PC-3 (cell line): ENCODE measurements around the gene NTNG1. TPM values are rescaled to one million over a fixed set of nuclear protein-coding genes. Genes with fewer than 3 reads are reported as not detected.

Source experiments
- ATAC-seq: fragments of 200-7000 bp; cut with Tn5 transposase; 2 replicates; pipeline ENCODE4 v1.9.1; 2020; ENCODE audit warnings: mild to moderate bottlenecking, moderate library complexity
- BruUV-seq: library from RNA; stranded (reverse); fragments of 400-500 nt; replicated peaks from 2 replicates; lab custom pipeline; 2021; lab: Mats Ljungman, UMichigan
- CTCF ChIA-PET: fragments of 300-600 bp; sonication (Branson Sonifier 250); formaldehyde crosslinking; loops from one replicate; lab custom pipeline; 2022; ENCODE audit warnings: antibody characterized with exemption; lab: Charles Lee
- POLR2A ChIA-PET: fragments of 300-600 bp; sonication (Branson Sonifier 250); formaldehyde crosslinking; loops from one replicate; lab custom pipeline; 2022; ENCODE audit warnings: antibody characterized with exemption; ENCODE audit not compliant: unreplicated experiment; lab: Charles Lee
- DNase-seq: peaks from one replicate; pipeline ENCODE4 v3.0.0-alpha.2; 2015
- H2AFZ ChIP-seq: fragments of 300-600 bp; sonication (generic); 2 replicates; pipeline ENCODE4 v1.6.0; 2016; ENCODE audit warnings: antibody characterized with exemption, low read length
- H3F3A ChIP-seq: fragments of 300-600 bp; sonication (generic); one replicate; pipeline ENCODE4 v1.6.0; 2017; ENCODE audit warnings: antibody characterized with exemption, low read length, control low read depth, mild to moderate bottlenecking; ENCODE audit not compliant: unreplicated experiment
- H3K27ac ChIP-seq: fragments of 300-600 bp; sonication (generic); 2 replicates; pipeline ENCODE4 v1.5.1; 2016; ENCODE audit warnings: mild to moderate bottlenecking, low read length
- H3K27me3 ChIP-seq: fragments of 300-600 bp; sonication (generic); 2 replicates; pipeline ENCODE4 v1.6.1; 2016; ENCODE audit warnings: low read length, mixed read lengths
- H3K36me3 ChIP-seq: fragments of 300-600 bp; sonication (generic); 2 replicates; pipeline ENCODE4 v1.6.1; 2016; ENCODE audit warnings: low read depth, mixed run types, low read length, mixed read lengths
- H3K4me1 ChIP-seq: fragments of 300-600 bp; sonication (generic); 2 replicates; pipeline ENCODE4 v1.5.1; 2016; ENCODE audit warnings: low read length; ENCODE audit not compliant: insufficient read depth
- H3K4me2 ChIP-seq: fragments of 300-600 bp; sonication (generic); 2 replicates; pipeline ENCODE4 v1.6.0; 2016; ENCODE audit warnings: low read length
- H3K4me3 ChIP-seq: fragments of 300-600 bp; sonication (generic); 2 replicates; pipeline ENCODE4 v1.5.1; 2016; ENCODE audit warnings: mild to moderate bottlenecking, low read length, mixed read lengths
- H3K79me2 ChIP-seq: fragments of 300-600 bp; sonication (generic); 2 replicates; pipeline ENCODE4 v1.6.1; 2017; ENCODE audit warnings: low read length, mixed read lengths
- H3K9ac ChIP-seq: fragments of 300-600 bp; sonication (generic); 2 replicates; pipeline ENCODE4 v1.6.0; 2016; ENCODE audit warnings: mild to moderate bottlenecking, low read length
- H3K9me2 ChIP-seq: fragments of 300-600 bp; sonication (generic); replicated peaks from 2 replicates; pipeline ENCODE4 v1.6.1; 2016; ENCODE audit warnings: mixed run types, low read length, mixed read lengths
- H3K9me3 ChIP-seq: fragments of 300-600 bp; sonication (generic); 2 replicates; pipeline ENCODE4 v1.6.1; 2016; ENCODE audit warnings: low read length, mixed read lengths
- H4K20me1 ChIP-seq: fragments of 300-600 bp; sonication (generic); 2 replicates; pipeline ENCODE4 v1.6.1; 2016; ENCODE audit warnings: low read length, mixed read lengths
- EZH2 ChIP-seq: fragments of 300-600 bp; sonication (generic); IDR thresholded peaks from one replicate; pipeline ENCODE4 v1.6.1; 2017; ENCODE audit warnings: antibody characterized with exemption, mild to moderate bottlenecking, low read length; ENCODE audit not compliant: unreplicated experiment
- EZH2phosphoT487 ChIP-seq: fragments of 300-600 bp; sonication (generic); IDR thresholded peaks from 2 replicates; pipeline ENCODE4 v1.6.1; 2018; ENCODE audit warnings: mild to moderate bottlenecking, antibody characterized with exemption, low read length, borderline replicate concordance
- intact Hi-C: fragments of 100-400 bp; cut with micrococcal nuclease; formaldehyde crosslinking; loops from 2 replicates; pipeline ENCODE4 v1.9.0; 2023
- total RNA-seq: library from RNA; depleted of rRNA; stranded (reverse); fragments of >200 nt; gene quantifications from 2 replicates; pipeline ENCODE4 v1.2.3, GENCODE V29; 2014
- TF ChIP-seq, protein P1 (sequence below): fragments of 300-600 bp; sonication (generic); conservative IDR thresholded peaks from 2 replicates; pipeline ENCODE4 v1.5.1; 2017; ENCODE audit warnings: antibody characterized with exemption, low read depth, mild to moderate bottlenecking, low read length

NTNG1 gene
- total RNA-seq, 1 experiment from 2014 or later = 6.7 TPM

DNA sequence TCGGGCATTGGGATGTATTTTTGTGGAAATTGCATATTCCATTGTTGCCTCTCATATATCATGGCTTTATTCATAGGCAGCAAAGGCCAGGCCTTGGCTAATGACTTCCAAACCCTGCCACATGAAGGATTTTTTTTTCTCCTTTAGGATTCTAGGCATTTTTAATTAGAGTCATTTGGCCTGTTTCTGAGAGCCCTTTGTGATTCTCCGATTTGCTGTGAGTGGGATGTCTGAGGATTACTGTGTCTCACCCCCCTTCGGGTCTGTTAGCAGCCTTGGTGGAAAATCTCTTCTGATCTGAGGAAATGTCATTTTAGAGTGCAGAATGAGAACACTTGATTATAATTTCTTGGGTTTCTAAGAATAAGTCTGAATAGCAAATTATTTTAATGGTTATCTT, 253.5 kb downstream of the NTNG1 start:
- Histone ChIP-seq H3K9ac (no peak overlapping the region), H3K79me2 (no peaks in the 10 kb centered on the region), H3K36me3 (no peaks in the 10 kb centered on the region), H4K20me1 (no peaks in the 10 kb centered on the region), H3K9me3 (no peaks in the 10 kb centered on the region), H3K27me3 (no peaks in the 10 kb centered on the region), H3K4me3 (no peak overlapping the region), H3F3A (no peaks in the 10 kb centered on the region), H3K4me2 (no peak overlapping the region), H3K4me1 (no peaks in the 10 kb centered on the region), H3K27ac (no peak overlapping the region), H2AFZ (no peak overlapping the region), H3K9me2 (no peaks in the 10 kb centered on the region)
- CTCF ChIA-PET = no interaction called here
- ATAC-seq = no peak
- no TSS peak for BruUV-seq
- TF ChIP-seq EZH2 (no peak), EZH2phosphoT487 (no peak)
- TF ChIP-seq, protein P1, sequence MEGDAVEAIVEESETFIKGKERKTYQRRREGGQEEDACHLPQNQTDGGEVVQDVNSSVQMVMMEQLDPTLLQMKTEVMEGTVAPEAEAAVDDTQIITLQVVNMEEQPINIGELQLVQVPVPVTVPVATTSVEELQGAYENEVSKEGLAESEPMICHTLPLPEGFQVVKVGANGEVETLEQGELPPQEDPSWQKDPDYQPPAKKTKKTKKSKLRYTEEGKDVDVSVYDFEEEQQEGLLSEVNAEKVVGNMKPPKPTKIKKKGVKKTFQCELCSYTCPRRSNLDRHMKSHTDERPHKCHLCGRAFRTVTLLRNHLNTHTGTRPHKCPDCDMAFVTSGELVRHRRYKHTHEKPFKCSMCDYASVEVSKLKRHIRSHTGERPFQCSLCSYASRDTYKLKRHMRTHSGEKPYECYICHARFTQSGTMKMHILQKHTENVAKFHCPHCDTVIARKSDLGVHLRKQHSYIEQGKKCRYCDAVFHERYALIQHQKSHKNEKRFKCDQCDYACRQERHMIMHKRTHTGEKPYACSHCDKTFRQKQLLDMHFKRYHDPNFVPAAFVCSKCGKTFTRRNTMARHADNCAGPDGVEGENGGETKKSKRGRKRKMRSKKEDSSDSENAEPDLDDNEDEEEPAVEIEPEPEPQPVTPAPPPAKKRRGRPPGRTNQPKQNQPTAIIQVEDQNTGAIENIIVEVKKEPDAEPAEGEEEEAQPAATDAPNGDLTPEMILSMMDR = no peak
- POLR2A ChIA-PET = no interaction called here
- intact Hi-C loops = no loop called here
- no peak for DNase-seq

DNA sequence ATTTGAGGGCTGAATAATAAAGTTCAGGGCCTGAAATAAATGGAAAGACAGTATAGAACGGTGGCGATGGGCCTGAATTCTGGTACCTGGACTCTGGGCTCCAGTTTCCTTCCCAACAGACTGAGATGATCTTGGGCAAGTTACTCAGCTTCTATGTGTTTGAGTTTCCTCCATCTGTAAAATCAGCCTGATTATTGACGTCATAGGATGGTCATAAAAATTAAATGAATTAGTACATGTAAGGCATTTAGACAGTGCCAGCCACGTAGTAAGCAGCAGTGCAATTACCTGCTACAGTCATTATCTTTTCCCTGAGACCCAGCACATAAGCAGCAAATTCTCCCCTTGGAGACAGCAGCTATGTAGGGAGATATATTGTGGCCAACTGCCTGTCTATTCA, 260.9 kb downstream of the NTNG1 start:
- Histone ChIP-seq H3K4me3 (no peak overlapping the region), H3K36me3 (no peaks in the 10 kb centered on the region), H2AFZ (no peak overlapping the region), H4K20me1 (no peaks in the 10 kb centered on the region), H3K4me2 (no peak overlapping the region), H3K79me2 (no peaks in the 10 kb centered on the region), H3F3A (no peaks in the 10 kb centered on the region), H3K4me1 (no peaks in the 10 kb centered on the region), H3K27me3 (no peaks in the 10 kb centered on the region), H3K9me3 (no peaks in the 10 kb centered on the region), H3K9ac (no peak overlapping the region), H3K9me2 (no peaks in the 10 kb centered on the region), H3K27ac (no peak overlapping the region)
- CTCF ChIA-PET = no interaction called here
- POLR2A ChIA-PET = no interaction called here
- ATAC-seq (no peak), DNase-seq (no peak)
- no TSS peak for BruUV-seq
- intact Hi-C loops = no loop called here
- TF ChIP-seq, protein P1 = no peak
- TF ChIP-seq EZH2 (no peak), EZH2phosphoT487 (no peak)

DNA sequence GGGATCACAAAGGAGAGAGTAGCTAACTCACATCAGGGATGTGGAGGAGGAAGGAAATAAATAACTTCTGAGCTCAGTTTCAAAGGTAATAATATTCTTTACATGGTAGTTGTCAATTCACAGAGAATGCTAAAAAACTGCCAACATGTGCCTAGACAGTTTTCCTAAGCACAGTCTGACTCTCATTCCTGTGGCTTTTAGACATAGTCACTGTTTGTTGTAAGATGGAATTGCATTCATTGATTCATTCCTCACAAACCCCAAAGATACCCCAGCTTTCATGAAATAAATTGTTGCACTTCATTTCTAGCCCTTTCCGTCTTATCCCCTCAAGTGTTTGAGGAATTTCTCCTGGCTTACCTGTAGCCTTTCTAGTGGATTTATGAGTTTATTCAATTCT, 263.9 kb downstream of the NTNG1 start:
- CTCF ChIA-PET = no interaction called here
- no peak overlapping the region for H3K27ac ChIP-seq
- no TSS peak for BruUV-seq

More for the DNA sequence above, 263.9 kb downstream of the NTNG1 start:
- ATAC-seq (no peak), DNase-seq (no peak)
- Histone ChIP-seq H3K4me3 (no peak overlapping the region), H3K36me3 (no peaks in the 10 kb centered on the region), H3K9me3 (no peaks in the 10 kb centered on the region), H4K20me1 (no peaks in the 10 kb centered on the region), H3K4me2 (no peak overlapping the region), H3K9me2 (no peaks in the 10 kb centered on the region), H3K9ac (no peak overlapping the region), H3F3A (no peaks in the 10 kb centered on the region), H3K27me3 (no peaks in the 10 kb centered on the region), H3K79me2 (no peaks in the 10 kb centered on the region), H2AFZ (no peak overlapping the region), H3K4me1 (no peaks in the 10 kb centered on the region)
- POLR2A ChIA-PET = no interaction called here
- intact Hi-C loops = no loop called here
- TF ChIP-seq, protein P1 = no peak
- TF ChIP-seq EZH2phosphoT487 (no peak), EZH2 (no peak)
